Keratinocyte (primary cell): ENCODE measurements around the gene FSTL5. TPM values are rescaled to one million over a fixed set of nuclear protein-coding genes. Genes with fewer than 3 reads are reported as not detected.

Source experiments
- DNase-seq: peaks from one replicate; pipeline ENCODE4 v3.0.0-alpha.2; 2011; ENCODE audit warnings: low read depth, missing footprints, low spot score
- FAIRE-seq: peaks from 2 replicates; lab custom pipeline; 2011; peaks lifted over from hg19 to GRCh38; lab: Jason Lieb, UNC
- H2AFZ ChIP-seq: 2 replicates; pipeline ENCODE4 v1.6.0; 2012; ENCODE audit warnings: low read length, control low read depth, inconsistent platforms; ENCODE audit not compliant: control insufficient read depth
- H3K27ac ChIP-seq: 2 replicates; pipeline ENCODE4 v1.5.1; 2011; ENCODE audit warnings: low read length; ENCODE audit not compliant: control insufficient read depth, insufficient read depth
- H3K27me3 ChIP-seq: 3 replicates; pipeline ENCODE4 v1.6.0; 2011; ENCODE audit warnings: low read length; ENCODE audit not compliant: control insufficient read depth, insufficient read depth; ENCODE audit errors: extremely low read depth
- H3K36me3 ChIP-seq, 2 experiments: 2 replicates in 1 of 2; 3 replicates in 1 of 2; pipeline ENCODE4 v1.5.1; 2011; ENCODE audit warnings: low read length in 2 of 2, mild to moderate bottlenecking in 1 of 2; ENCODE audit not compliant: control insufficient read depth in 2 of 2, insufficient read depth in 2 of 2; ENCODE audit errors: extremely low read depth in 1 of 2
- H3K4me1 ChIP-seq: 3 replicates; pipeline ENCODE4 v1.5.1; 2011; ENCODE audit warnings: low read length; ENCODE audit not compliant: control insufficient read depth, insufficient read depth; ENCODE audit errors: extremely low read depth
- H3K4me2 ChIP-seq: 3 replicates; pipeline ENCODE4 v1.6.0; 2011; ENCODE audit warnings: low read depth, low read length; ENCODE audit not compliant: control insufficient read depth, insufficient read depth; ENCODE audit errors: extremely low read depth
- H3K4me3 ChIP-seq, 3 experiments: fragments of 200-600 bp in 1 of 3; sonication (generic) in 1 of 3; 2 replicates in 2 of 3; 3 replicates in 1 of 3; pipeline ENCODE4 v1.5.1; 2011 to 2016; ENCODE audit warnings: low read length in 3 of 3, mild to moderate bottlenecking in 3 of 3, control low read depth in 2 of 3, inconsistent platforms in 1 of 3, low read depth in 1 of 3, mixed read lengths in 1 of 3, mixed run types in 1 of 3, moderate library complexity in 1 of 3; ENCODE audit not compliant: control insufficient read depth in 2 of 3, insufficient read depth in 2 of 3; ENCODE audit errors: extremely low read depth in 1 of 3
- H3K79me2 ChIP-seq: 2 replicates; pipeline ENCODE4 v1.6.0; 2012; ENCODE audit warnings: low read length; ENCODE audit not compliant: control insufficient read depth, insufficient read depth
- H3K9ac ChIP-seq: 3 replicates; pipeline ENCODE4 v1.6.0; 2011; ENCODE audit warnings: low read length; ENCODE audit not compliant: control insufficient read depth, insufficient read depth; ENCODE audit errors: extremely low read depth
- H3K9me1 ChIP-seq: 3 replicates; pipeline ENCODE4 v1.6.0; 2011; ENCODE audit warnings: low read length; ENCODE audit not compliant: control insufficient read depth, insufficient read depth; ENCODE audit errors: extremely low read depth
- H3K9me3 ChIP-seq: 2 replicates; pipeline ENCODE4 v1.5.1; 2012; ENCODE audit warnings: low read depth, low read length; ENCODE audit not compliant: control insufficient read depth
- H4K20me1 ChIP-seq: 3 replicates; pipeline ENCODE4 v1.6.0; 2011; ENCODE audit warnings: low read length; ENCODE audit not compliant: control insufficient read depth, insufficient read depth; ENCODE audit errors: extremely low read depth
- CTCF ChIP-seq, 3 experiments: IDR thresholded peaks in 1 of 3; conservative IDR thresholded peaks in 1 of 3; optimal IDR thresholded peaks in 1 of 3; 2 replicates in 2 of 3; 3 replicates in 1 of 3; pipeline versions ENCODE3 to v1.5.1; 2011; ENCODE audit warnings: low read length in 3 of 3, mild to moderate bottlenecking in 3 of 3, moderate library complexity in 2 of 3, control low read depth in 1 of 3, inconsistent platforms in 1 of 3; ENCODE audit not compliant: insufficient read depth in 2 of 3; ENCODE audit errors: extremely low read depth in 1 of 3
- EZH2 ChIP-seq: IDR thresholded peaks from one replicate; pipeline ENCODE4 v1.6.1; 2012; ENCODE audit warnings: inconsistent platforms, mild to moderate bottlenecking, low read length, moderate library complexity
- dilution Hi-C: fragments of 300-500 bp; cut with MboI; formaldehyde crosslinking; loops from one replicate; pipeline ENCODE4 v1.7.0; 2020; ENCODE audit warnings: low sequenced_read_pairs; ENCODE audit not compliant: extremely low pct_ligation_motif_present
- polyA plus RNA-seq, 5 experiments: library from polyadenylated mRNA; depleted of rRNA in 3 of 5; stranded (reverse) in 3 of 5; stranded (forward) in 1 of 5; unstranded in 1 of 5; fragments of >200 nt; gene quantifications; 1 replicate in 1 of 5; 2 replicates in 3 of 5; 3 replicates in 1 of 5; pipeline versions ENCODE4 v1.2.1 to v1.2.3, GENCODE V29; 2011 to 2012; ENCODE audit warnings: missing spikeins in 2 of 5, low read depth in 1 of 5, low replicate concordance in 1 of 5

Gene FSTL5
- polyA plus RNA-seq, 1 donor (not counting 4 experiments of a cell fraction or from before 2014, with no cell fraction given): not detected

DNA sequence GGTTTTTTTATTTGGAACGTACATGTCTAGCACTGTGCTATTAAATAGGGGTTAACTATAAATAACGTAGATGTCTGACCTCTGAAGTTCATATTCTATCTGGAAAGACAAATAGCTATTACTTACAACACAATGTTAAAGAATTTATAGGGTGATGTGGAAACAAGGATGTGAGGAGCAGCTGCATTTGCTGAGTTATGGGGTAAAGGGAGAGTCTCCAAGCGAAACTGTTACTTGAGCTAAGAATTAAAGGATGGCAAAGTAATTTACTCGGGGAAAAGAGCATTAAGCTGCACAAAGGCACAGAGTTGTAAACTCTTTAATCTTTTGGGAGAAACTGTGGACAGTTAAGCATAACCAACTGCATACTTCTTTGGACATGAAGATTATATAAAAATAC lies 117.7 kb downstream of the FSTL5 start:
- Histone ChIP-seq H3K79me2 (no peaks in the 10 kb centered on the region), H2AFZ (no peak overlapping the region), H3K4me3 (no peak overlapping the region), H3K4me1 (no peaks in the 10 kb centered on the region), H3K27ac (no peak overlapping the region), H4K20me1 (no peaks in the 10 kb centered on the region), H3K36me3 (no peaks in the 10 kb centered on the region), H3K27me3 (no peaks in the 10 kb centered on the region), H3K9me1 (no peaks in the 10 kb centered on the region), H3K9me3 (no peaks in the 10 kb centered on the region), H3K9ac (no peak overlapping the region), H3K4me2 (no peak overlapping the region)
- TF ChIP-seq CTCF (optimal IDR thresholded peaks at IDR 0.05 in 1 of 3, IDR thresholded peaks at IDR 0.05 in 1 of 3, conservative IDR thresholded peaks at IDR 0.05 in 1 of 3; ENCODE audit: extremely low read depth in 1 of 3, insufficient read depth in 2 of 3, low read length in 3 of 3) (no peak), EZH2 (no peak)
- FAIRE-seq (no peak), DNase-seq (no peak)
- dilution Hi-C loops: no loop called here

DNA sequence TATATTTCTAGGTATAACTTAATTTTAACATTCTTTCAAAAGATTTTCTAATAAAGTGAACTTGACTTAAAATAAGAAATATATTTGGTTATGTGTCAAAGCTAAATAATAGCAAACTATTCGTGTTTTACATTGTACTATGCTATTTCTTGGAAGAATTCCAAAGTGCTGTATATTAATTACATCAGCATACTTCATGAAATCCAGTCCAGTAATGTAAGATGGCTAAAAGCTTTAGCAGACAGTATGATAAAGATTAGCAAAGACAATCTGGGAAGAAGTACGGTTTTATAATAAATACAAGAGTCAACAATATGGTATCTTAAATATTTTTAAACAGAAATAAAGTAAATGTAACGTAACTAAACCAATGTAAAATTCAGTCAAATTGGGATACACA lies 125.7 kb downstream of the FSTL5 start:
- no peak for TF ChIP-seq EZH2
- no peak for TF ChIP-seq CTCF (optimal IDR thresholded peaks at IDR 0.05 in 1 of 3, IDR thresholded peaks at IDR 0.05 in 1 of 3, conservative IDR thresholded peaks at IDR 0.05 in 1 of 3; ENCODE audit: extremely low read depth in 1 of 3, insufficient read depth in 2 of 3, low read length in 3 of 3)
- Histone ChIP-seq H4K20me1 (no peaks in the 10 kb centered on the region), H3K9ac (no peak overlapping the region), H2AFZ (no peak overlapping the region), H3K27ac (no peak overlapping the region), H3K4me2 (no peak overlapping the region), H3K9me1 (no peaks in the 10 kb centered on the region), H3K27me3 (no peaks in the 10 kb centered on the region), H3K36me3 (no peaks in the 10 kb centered on the region), H3K4me3 (no peak overlapping the region), H3K79me2 (no peaks in the 10 kb centered on the region), H3K4me1 (no peaks in the 10 kb centered on the region), H3K9me3 (no peaks in the 10 kb centered on the region)
- dilution Hi-C loops: no loop called here
- DNase-seq (no peak), FAIRE-seq (no peak)
